OCI-LY3 (cell line): ENCODE results near the gene PLBD1.

Experiments used
- H2AFZ ChIP-seq: fragments of 200-600, 300-600 bp; shearing (Covaris generic); 2 replicates; pipeline ENCODE4 v1.6.0; 2014; ENCODE audit warnings: antibody characterized with exemption, low read depth, low read length
- H3K27ac ChIP-seq: fragments of 200-600, 300-600 bp; sonication (generic); 2 replicates; pipeline ENCODE4 v1.5.1; 2014; ENCODE audit warnings: mild to moderate bottlenecking, low read length, moderate library complexity, mixed read lengths
- H3K27me3 ChIP-seq: fragments of 200-600, 300-600 bp; sonication (generic); 2 replicates; pipeline ENCODE4 v1.6.1; 2014; ENCODE audit warnings: low read depth, low read length, mixed read lengths
- H3K36me3 ChIP-seq: fragments of 200-600, 300-600 bp; sonication (generic); replicated peaks from 2 replicates; pipeline ENCODE3; 2014; ENCODE audit warnings: low read depth, low read length, mixed read lengths
- H3K4me1 ChIP-seq: fragments of 300-600, 200-600 bp; sonication (generic); 2 replicates; pipeline ENCODE4 v1.6.1; 2014; ENCODE audit warnings: low read length, mixed read lengths
- H3K4me2 ChIP-seq: fragments of 200-600, 300-600 bp; sonication (generic); 2 replicates; pipeline ENCODE4 v1.6.1; 2014; ENCODE audit warnings: low read length, mixed read lengths
- H3K4me3 ChIP-seq: fragments of 300-600, 200-600 bp; sonication (generic); 2 replicates; pipeline ENCODE4 v1.5.1; 2014; ENCODE audit warnings: antibody characterized with exemption, mild to moderate bottlenecking, low read length, moderate library complexity
- H3K79me2 ChIP-seq: fragments of 300-600, 200-600 bp; shearing (Covaris generic); 2 replicates; pipeline ENCODE4 v1.6.1; 2014; ENCODE audit warnings: mild to moderate bottlenecking, low read length, mixed read lengths
- H3K9ac ChIP-seq: fragments of 300-600, 200-600 bp; shearing (Covaris generic); 2 replicates; pipeline ENCODE4 v1.6.0; 2014; ENCODE audit warnings: mild to moderate bottlenecking, low read length, moderate library complexity
- H3K9me3 ChIP-seq: fragments of 200-600, 300-600 bp; shearing (Covaris generic); 2 replicates; pipeline ENCODE4 v1.6.1; 2014; ENCODE audit warnings: low read length, mixed read lengths; ENCODE audit not compliant: insufficient read depth
- H4K20me1 ChIP-seq: fragments of 200-600, 300-600 bp; sonication (generic); 2 replicates; pipeline ENCODE4 v1.6.1; 2016; ENCODE audit warnings: low read length, mixed read lengths; ENCODE audit not compliant: insufficient read depth
- CTCF ChIP-seq: fragments of 200-600, 300-600 bp; sonication (generic); IDR thresholded peaks from 2 replicates; pipeline ENCODE4 v1.5.1; 2014; ENCODE audit warnings: antibody characterized with exemption, low read length, low read depth
- EZH2phosphoT487 ChIP-seq: fragments of 200-600 bp; shearing (Covaris generic); IDR thresholded peaks from 2 replicates; pipeline ENCODE4 v1.6.1; 2018; ENCODE audit warnings: antibody characterized with exemption, mixed run types, low read depth

Gene PLBD1

GRCh38 chr12:14495326-14495725, 72.4 kb downstream of the PLBD1 start:
- H3K79me2 ChIP-seq: no peaks in the 10 kb centered on the region
- H3K4me2 ChIP-seq: no peak overlapping the region
- H3K27ac ChIP-seq: no peak overlapping the region
- TF ChIP-seq CTCF (no peak), EZH2phosphoT487 (no peak)
- H3K4me3 ChIP-seq: no peak overlapping the region
- H3K27me3 ChIP-seq: no peaks in the 10 kb centered on the region
- no peaks in the 10 kb centered on the region for H4K20me1 ChIP-seq
- no peak overlapping the region for H3K9ac ChIP-seq
- H2AFZ ChIP-seq: no peak overlapping the region
- H3K4me1 ChIP-seq: no peaks in the 10 kb centered on the region
- H3K36me3 ChIP-seq: peaks cover 50% of the 10 kb centered on the region
- H3K9me3 ChIP-seq: no peaks in the 10 kb centered on the region

- no peaks in the 10 kb centered on the region for H3K9me3 ChIP-seq
- H3K27me3 ChIP-seq: no peaks in the 10 kb centered on the region
- no peaks in the 10 kb centered on the region for H3K4me1 ChIP-seq
- no peaks in the 10 kb centered on the region for H3K79me2 ChIP-seq
- H3K4me2 ChIP-seq: no peak overlapping the region
- H3K36me3 ChIP-seq: peaks cover 24% of the 10 kb centered on the region
- no peak overlapping the region for H2AFZ ChIP-seq
- no peaks in the 10 kb centered on the region for H4K20me1 ChIP-seq
- TF ChIP-seq EZH2phosphoT487 (no peak), CTCF (no peak)
- no peak overlapping the region for H3K4me3 ChIP-seq
- H3K9ac ChIP-seq: no peak overlapping the region
- no peak overlapping the region for H3K27ac ChIP-seq
Measured at GRCh38 chr12:14482886-14483285, 84.8 kb downstream of the PLBD1 start.

- Histone ChIP-seq H2AFZ (no peak overlapping the region), H3K4me3 (no peak overlapping the region), H3K79me2 (no peaks in the 10 kb centered on the region), H4K20me1 (no peaks in the 10 kb centered on the region), H3K27me3 (no peaks in the 10 kb centered on the region), H3K9ac (no peak overlapping the region), H3K4me1 (no peaks in the 10 kb centered on the region), H3K9me3 (no peaks in the 10 kb centered on the region), H3K36me3 (peaks cover 29% of the 10 kb centered on the region), H3K27ac (no peak overlapping the region), H3K4me2 (no peak overlapping the region)
- no peak for TF ChIP-seq CTCF
- TF ChIP-seq EZH2phosphoT487: no peak
Measured at GRCh38 chr12:14482361-14482760, 85.3 kb downstream of the PLBD1 start.

- Histone ChIP-seq H3K27me3 (no peaks in the 10 kb centered on the region), H3K4me1 (no peaks in the 10 kb centered on the region), H3K36me3 (peaks cover 35% of the 10 kb centered on the region), H3K9me3 (no peaks in the 10 kb centered on the region), H4K20me1 (no peaks in the 10 kb centered on the region), H2AFZ (no peak overlapping the region), H3K4me3 (no peak overlapping the region), H3K9ac (no peak overlapping the region), H3K79me2 (no peaks in the 10 kb centered on the region), H3K4me2 (no peak overlapping the region), H3K27ac (no peak overlapping the region)
- no peak for TF ChIP-seq CTCF
- TF ChIP-seq EZH2phosphoT487: no peak
Measured at GRCh38 chr12:14481201-14481600, 86.5 kb downstream of the PLBD1 start.
